ENCODE results near the gene RNU1-1.

DNA sequence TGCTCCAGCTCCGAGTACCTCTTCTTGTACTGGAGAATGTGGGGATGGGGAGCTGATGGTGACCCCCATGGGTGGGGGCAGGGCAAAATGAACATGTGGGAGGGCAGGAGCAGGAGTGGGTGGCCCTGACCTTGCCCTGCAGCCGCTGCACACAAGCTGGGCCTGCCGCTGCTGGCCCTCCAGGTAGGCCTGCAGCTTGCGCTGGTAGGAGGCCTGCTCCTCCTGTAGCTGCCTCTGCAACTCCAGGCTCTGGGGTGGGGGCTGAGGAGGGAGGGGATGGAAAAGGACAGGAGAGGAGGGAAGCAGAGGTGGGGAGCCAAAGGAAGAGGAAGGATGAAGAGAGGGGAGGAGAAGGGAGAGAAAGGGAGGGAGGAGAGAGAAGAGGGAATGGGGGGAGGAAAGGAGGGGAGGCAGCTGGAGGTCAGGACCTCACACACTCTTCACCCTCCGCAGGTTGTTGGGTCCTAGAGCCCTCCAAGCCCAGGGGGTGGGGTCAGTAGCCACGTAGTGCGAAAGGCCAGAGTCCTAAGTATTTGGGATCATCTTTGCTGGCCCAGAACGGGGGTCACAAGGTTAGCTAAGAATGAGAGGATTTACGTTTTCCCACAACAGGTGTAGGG is 22.9 kb downstream of the RNU1-1 start:
- TF ChIP-seq, protein P1, sequence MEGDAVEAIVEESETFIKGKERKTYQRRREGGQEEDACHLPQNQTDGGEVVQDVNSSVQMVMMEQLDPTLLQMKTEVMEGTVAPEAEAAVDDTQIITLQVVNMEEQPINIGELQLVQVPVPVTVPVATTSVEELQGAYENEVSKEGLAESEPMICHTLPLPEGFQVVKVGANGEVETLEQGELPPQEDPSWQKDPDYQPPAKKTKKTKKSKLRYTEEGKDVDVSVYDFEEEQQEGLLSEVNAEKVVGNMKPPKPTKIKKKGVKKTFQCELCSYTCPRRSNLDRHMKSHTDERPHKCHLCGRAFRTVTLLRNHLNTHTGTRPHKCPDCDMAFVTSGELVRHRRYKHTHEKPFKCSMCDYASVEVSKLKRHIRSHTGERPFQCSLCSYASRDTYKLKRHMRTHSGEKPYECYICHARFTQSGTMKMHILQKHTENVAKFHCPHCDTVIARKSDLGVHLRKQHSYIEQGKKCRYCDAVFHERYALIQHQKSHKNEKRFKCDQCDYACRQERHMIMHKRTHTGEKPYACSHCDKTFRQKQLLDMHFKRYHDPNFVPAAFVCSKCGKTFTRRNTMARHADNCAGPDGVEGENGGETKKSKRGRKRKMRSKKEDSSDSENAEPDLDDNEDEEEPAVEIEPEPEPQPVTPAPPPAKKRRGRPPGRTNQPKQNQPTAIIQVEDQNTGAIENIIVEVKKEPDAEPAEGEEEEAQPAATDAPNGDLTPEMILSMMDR (IDR thresholded peaks at IDR 0.05), result no peak
- TF ChIP-seq EZH2 (IDR thresholded peaks at IDR 0.05; ENCODE audit: borderline replicate concordance, insufficient read depth, low read depth, low read length, poor library complexity, severe bottlenecking), result no peak
